ENCODE data around the gene TNS3. TPM values are rescaled to one million over a fixed set of nuclear protein-coding genes. Genes with fewer than 3 reads are reported as not detected.

Gene TNS3
- total and polyA plus RNA-seq, 2 donors (not counting 1 experiment from before 2014, with no cell fraction given): 11.4 to 77.5 TPM

DNA sequence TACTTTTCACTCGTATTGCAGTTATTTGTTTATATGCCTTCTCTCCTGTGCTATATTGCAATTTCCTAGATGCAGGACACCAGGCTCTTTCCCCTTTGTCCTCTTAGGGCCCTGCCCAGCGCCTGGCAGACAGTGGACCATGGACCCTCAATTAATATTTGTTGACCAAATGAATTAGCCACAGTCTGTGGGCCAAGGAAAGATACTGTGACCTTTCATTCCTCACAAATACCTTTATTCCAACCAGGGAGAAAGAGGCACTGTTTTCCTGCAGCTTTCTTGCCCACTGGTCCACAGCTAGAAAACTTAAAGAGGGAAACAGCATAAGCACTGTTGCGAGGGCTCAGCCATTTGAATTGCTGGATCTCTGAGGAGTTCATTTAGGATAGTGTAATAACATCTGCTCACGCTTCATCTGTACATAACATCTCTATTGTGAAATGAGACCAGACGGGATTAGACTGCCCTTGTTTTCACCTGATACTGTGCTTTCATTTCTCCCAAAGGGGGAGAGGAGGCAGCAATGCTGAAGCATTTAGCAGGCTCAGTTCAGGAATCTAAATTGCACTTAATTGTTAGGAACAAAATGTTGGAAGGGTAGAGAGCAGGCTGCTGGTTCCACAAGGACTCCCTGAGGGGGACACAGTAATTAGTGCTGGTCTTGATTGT, 46.7 kb downstream of the TNS3 start:
- no peak overlapping the region for H3K27ac Mint-ChIP-seq
- ATAC-seq (ENCODE audit: low read depth) (no peak), DNase-seq (no peak)
- Histone ChIP-seq H3K4me3 (ENCODE audit: control extremely low read depth in 1 of 5, extremely low read depth in 1 of 5, insufficient read depth in 1 of 5, low read depth in 2 of 5, low read length in 4 of 5) (no peak overlapping the region), H3K4me1 (ENCODE audit: control insufficient read depth in 2 of 2, insufficient read depth in 2 of 2, low read length in 2 of 2) (peaks cover 0 to 7% of the 10 kb centered on the region in 2 donors), H3K36me3 (replicated peaks in 1 of 2; ENCODE audit: control extremely low read depth in 1 of 2, control insufficient read depth in 1 of 2, extremely low read depth in 1 of 2, insufficient read depth in 2 of 2, low read length in 1 of 2) (no peaks in the 10 kb centered on the region), H4K20me1 (ENCODE audit: control insufficient read depth, insufficient read depth, low read length, poor library complexity, severe bottlenecking) (peaks cover 26% of the 10 kb centered on the region), H3K4me2 (replicated peaks; ENCODE audit: low read depth, low read length, poor library complexity, severe bottlenecking) (no peak overlapping the region), H3K27ac (ENCODE audit: low read length in 2 of 2) (no peak overlapping the region), H2AFZ (ENCODE audit: insufficient read depth, low read depth, low read length, poor library complexity, severe bottlenecking) (no peak overlapping the region), H3K9ac (ENCODE audit: low read length) (no peak overlapping the region), H3K9me3 (ENCODE audit: control extremely low read depth in 1 of 3, control insufficient read depth in 2 of 3, insufficient read depth in 1 of 3, low read length in 2 of 3) (peaks cover 0 to 10% (median 0%) of the 10 kb centered on the region in 3 donors), H3K27me3 (replicated peaks in 1 of 4; ENCODE audit: control extremely low read depth in 1 of 4, control insufficient read depth in 3 of 4, insufficient read depth in 4 of 4, low read length in 3 of 4) (peaks cover 0 to 19% (median 7%) of the 10 kb centered on the region in 4 experiments), H3K79me2 (ENCODE audit: control insufficient read depth, insufficient read depth, low read length) (peaks cover 21% of the 10 kb centered on the region)
- H3K4me3 Mint-ChIP-seq: no peak overlapping the region
- ChIA-PET CTCF (no interaction called here), POLR2A (no interaction called here)
- peaks cover 38% of the 10 kb centered on the region for H3K4me1 Mint-ChIP-seq
- WGBS (ENCODE audit: insufficient coverage): 92% methylated on average over 5 of the region's 5 CpGs
- peaks cover 5% of the 10 kb centered on the region for H3K27me3 Mint-ChIP-seq
- TF ChIP-seq, protein P1, sequence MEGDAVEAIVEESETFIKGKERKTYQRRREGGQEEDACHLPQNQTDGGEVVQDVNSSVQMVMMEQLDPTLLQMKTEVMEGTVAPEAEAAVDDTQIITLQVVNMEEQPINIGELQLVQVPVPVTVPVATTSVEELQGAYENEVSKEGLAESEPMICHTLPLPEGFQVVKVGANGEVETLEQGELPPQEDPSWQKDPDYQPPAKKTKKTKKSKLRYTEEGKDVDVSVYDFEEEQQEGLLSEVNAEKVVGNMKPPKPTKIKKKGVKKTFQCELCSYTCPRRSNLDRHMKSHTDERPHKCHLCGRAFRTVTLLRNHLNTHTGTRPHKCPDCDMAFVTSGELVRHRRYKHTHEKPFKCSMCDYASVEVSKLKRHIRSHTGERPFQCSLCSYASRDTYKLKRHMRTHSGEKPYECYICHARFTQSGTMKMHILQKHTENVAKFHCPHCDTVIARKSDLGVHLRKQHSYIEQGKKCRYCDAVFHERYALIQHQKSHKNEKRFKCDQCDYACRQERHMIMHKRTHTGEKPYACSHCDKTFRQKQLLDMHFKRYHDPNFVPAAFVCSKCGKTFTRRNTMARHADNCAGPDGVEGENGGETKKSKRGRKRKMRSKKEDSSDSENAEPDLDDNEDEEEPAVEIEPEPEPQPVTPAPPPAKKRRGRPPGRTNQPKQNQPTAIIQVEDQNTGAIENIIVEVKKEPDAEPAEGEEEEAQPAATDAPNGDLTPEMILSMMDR (IDR thresholded peaks at IDR 0.05): no peak
- no peak for TF ChIP-seq EZH2 (IDR thresholded peaks at IDR 0.05; ENCODE audit: borderline replicate concordance, insufficient read depth, low read depth, low read length, poor library complexity, severe bottlenecking)
- no peaks in the 10 kb centered on the region for H3K9me3 Mint-ChIP-seq (ENCODE audit: insufficient read depth)
- intact Hi-C loops (cut with micrococcal nuclease): no loop called here

DNA sequence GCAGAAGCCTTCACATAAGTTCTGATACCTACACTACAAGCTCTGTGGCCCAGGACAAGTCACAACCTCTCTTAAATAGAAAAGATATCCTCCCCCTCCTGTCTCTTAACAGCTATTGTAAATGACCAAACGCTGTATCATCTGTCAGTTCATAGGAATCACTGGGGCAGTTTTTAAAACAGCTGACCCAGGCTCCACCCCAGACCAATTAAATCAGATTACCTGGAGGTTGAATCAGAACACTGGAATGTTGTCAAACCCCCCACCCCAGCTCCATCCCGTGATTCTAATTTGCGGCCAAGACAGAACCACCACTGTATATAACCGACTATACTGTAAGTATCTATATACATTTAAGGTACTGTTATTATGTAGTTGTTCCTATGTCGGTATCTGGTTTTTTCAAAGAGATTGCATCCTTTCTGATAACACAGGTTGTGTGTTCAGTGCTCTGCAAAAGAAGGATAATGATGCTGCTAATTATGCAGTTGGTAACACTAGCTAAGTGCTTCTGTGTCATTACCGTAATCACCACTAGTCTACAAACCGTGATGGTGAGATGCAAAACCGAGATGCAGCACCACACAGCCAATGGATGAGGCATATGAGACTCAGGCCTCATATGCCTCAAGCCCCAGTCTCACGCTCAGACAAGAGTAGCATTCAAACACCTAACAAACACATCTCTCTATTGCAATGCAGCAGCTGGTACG, 47.4 kb downstream of the TNS3 start:
- Histone ChIP-seq H2AFZ (ENCODE audit: insufficient read depth, low read depth, low read length, poor library complexity, severe bottlenecking) (no peak overlapping the region), H3K9me3 (ENCODE audit: control extremely low read depth in 1 of 3, control insufficient read depth in 2 of 3, insufficient read depth in 1 of 3, low read length in 2 of 3) (peaks cover 0 to 10% (median 0%) of the 10 kb centered on the region in 3 donors), H3K27me3 (replicated peaks in 1 of 4; ENCODE audit: control extremely low read depth in 1 of 4, control insufficient read depth in 3 of 4, insufficient read depth in 4 of 4, low read length in 3 of 4) (peaks cover 0 to 19% (median 7%) of the 10 kb centered on the region in 4 experiments), H3K36me3 (replicated peaks in 1 of 2; ENCODE audit: control extremely low read depth in 1 of 2, control insufficient read depth in 1 of 2, extremely low read depth in 1 of 2, insufficient read depth in 2 of 2, low read length in 1 of 2) (no peaks in the 10 kb centered on the region), H4K20me1 (ENCODE audit: control insufficient read depth, insufficient read depth, low read length, poor library complexity, severe bottlenecking) (peaks cover 19% of the 10 kb centered on the region), H3K4me1 (ENCODE audit: control insufficient read depth in 2 of 2, insufficient read depth in 2 of 2, low read length in 2 of 2) (peaks cover 0 to 7% of the 10 kb centered on the region in 2 donors), H3K79me2 (ENCODE audit: control insufficient read depth, insufficient read depth, low read length) (peaks cover 14% of the 10 kb centered on the region), H3K4me3 (ENCODE audit: control extremely low read depth in 1 of 5, extremely low read depth in 1 of 5, insufficient read depth in 1 of 5, low read depth in 2 of 5, low read length in 4 of 5) (no peak overlapping the region), H3K9ac (ENCODE audit: low read length) (no peak overlapping the region), H3K27ac (ENCODE audit: low read length in 2 of 2) (no peak overlapping the region), H3K4me2 (replicated peaks; ENCODE audit: low read depth, low read length, poor library complexity, severe bottlenecking) (no peak overlapping the region)
- no peak overlapping the region for H3K4me3 Mint-ChIP-seq
- H3K9me3 Mint-ChIP-seq (ENCODE audit: insufficient read depth): no peaks in the 10 kb centered on the region
- H3K27ac Mint-ChIP-seq: no peak overlapping the region
- peaks cover 5% of the 10 kb centered on the region for H3K27me3 Mint-ChIP-seq
- ChIA-PET POLR2A (no interaction called here), CTCF (interaction anchor here (0.6 to 1.1 kb wide), 2 partner anchors 12 to 47 kb away, joined by 3 read pairs; partner anchors contain the start of gene TNS3)
- 92% methylated on average over 6 of the region's 10 CpGs for WGBS (ENCODE audit: insufficient coverage)
- intact Hi-C loops (cut with micrococcal nuclease): no loop called here
- TF ChIP-seq EZH2 (IDR thresholded peaks at IDR 0.05; ENCODE audit: borderline replicate concordance, insufficient read depth, low read depth, low read length, poor library complexity, severe bottlenecking): no peak
- TF ChIP-seq, protein P1 (IDR thresholded peaks at IDR 0.05): no peak
- DNase-seq (no peak), ATAC-seq (ENCODE audit: low read depth) (no peak)
- H3K4me1 Mint-ChIP-seq: peaks cover 36% of the 10 kb centered on the region

Data from B cell (primary cell).